Activated naive CD4-positive, alpha-beta T cell treated with anti-CD3 and anti-CD28 coated beads, Interleukin-2, amount 10 ng/mL, durations not matched to agents 5 hours and 36 hours (primary cell): ENCODE results near the gene OR52K2. TPM values are rescaled to one million over a fixed set of nuclear protein-coding genes. Genes with fewer than 3 reads are reported as not detected.

Experiments used
- total RNA-seq, 2 experiments: library from RNA; stranded (reverse); gene quantifications; one replicate each; pipeline ENCODE4 v1.2.3, GENCODE V29; 2021

OR52K2 gene
- not detected for total RNA-seq

DNA sequence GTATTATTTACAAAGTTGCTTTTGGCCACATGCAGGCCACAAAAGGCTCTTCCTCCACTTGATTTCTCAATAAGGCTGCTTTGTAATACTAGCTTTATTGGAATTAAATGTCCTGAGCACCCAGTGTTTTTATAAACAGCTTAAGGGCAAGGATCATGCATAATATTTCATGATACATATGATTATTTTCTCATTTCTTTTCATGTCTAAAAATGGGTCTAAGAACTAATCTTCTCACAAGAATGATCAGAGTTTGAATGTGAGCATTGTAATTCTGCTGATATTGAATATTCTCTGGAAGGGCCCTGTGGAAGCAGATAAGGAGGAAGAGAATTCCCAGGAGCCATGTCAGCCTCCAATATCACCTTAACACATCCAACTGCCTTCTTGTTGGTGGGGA, at the start of gene OR52K2:
Gene OR52K2 (plus strand): TSS at position 301 of the 400 bp plus-strand sequence. CDS start 45 bp downstream, at position 346.

DNA sequence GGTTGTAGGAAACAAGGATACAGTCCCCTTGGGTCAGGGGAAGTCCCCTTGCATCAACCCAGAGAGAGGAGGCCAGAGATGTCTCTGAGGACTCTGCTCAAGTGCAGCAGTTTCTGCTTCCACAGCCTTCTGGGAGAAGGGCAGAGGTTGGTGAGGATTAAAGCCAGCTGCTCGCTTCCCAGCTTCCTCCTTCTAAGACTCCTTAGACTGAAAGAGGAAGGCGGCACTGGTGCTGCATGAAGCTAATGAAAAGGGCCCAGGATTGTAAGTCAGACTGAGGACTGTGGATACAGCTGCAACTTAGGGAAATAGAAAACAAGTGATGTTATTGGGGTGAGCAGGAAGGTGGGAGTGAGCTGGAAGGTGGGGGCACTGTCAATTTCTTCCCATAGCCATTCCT, 33.4 kb downstream of the OR52K2 start, which contains the start of gene OR52K1:
Gene OR52K1 (plus strand): TSS at position 202 of the 400 bp plus-strand sequence. CDS start 6,255 bp downstream, outside the sequence.

Other genes starting within 250 kb of the OR52K2 start
- not detected for gene OR52B4, start 80.9 kb upstream of the OR52K2 start, total RNA-seq
- gene TRIM21, start 55.6 kb upstream of the OR52K2 start, total RNA-seq = 10 to 100 TPM; 50.7 to 51.9 TPM
- gene OR52K1, start 33.4 kb downstream of the OR52K2 start, total RNA-seq = not detected
- not detected for gene OR52M1, start 95.9 kb downstream of the OR52K2 start, total RNA-seq
- not detected for gene OR52I2, start 132.4 kb downstream of the OR52K2 start, total RNA-seq
- gene OR52I1, start 144.7 kb downstream of the OR52K2 start, total RNA-seq = not detected
- gene TRIM68, start 158.9 kb downstream of the OR52K2 start, total RNA-seq = 10 to 100 TPM; 11.6 to 14.0 TPM
- gene OR51D1, start 188.2 kb downstream of the OR52K2 start, total RNA-seq = not detected
- gene OR51E1, start 194.7 kb downstream of the OR52K2 start, total RNA-seq = not detected
- gene OR51E2, start 248.6 kb downstream of the OR52K2 start, total RNA-seq = not detected